C1 segment of cervical spinal cord (tissue), 14 donors: Measurements from ENCODE around the gene ONECUT2.

Experiments used
- DNase-seq, 14 donors: peaks; one replicate each; lab custom pipeline; 2025; lab: John Stamatoyannopoulos, UW

The ONECUT2 gene

GRCh38 chr18:57523171-57523956, 88.2 kb downstream of the ONECUT2 start:
- peak in 2 of 14 donors; percentile 2 to 11 for DNase-seq

- no peak for DNase-seq
Observed at GRCh38 chr18:57527556-57528229, 92.5 kb downstream of the ONECUT2 start.

GRCh38 chr18:57529151-57529550, 94.0 kb downstream of the ONECUT2 start:
- DNase-seq: no peak

GRCh38 chr18:57533006-57533867, 98.1 kb downstream of the ONECUT2 start:
- no peak for DNase-seq

- no peak for DNase-seq
Observed at GRCh38 chr18:57533868-57534510, 98.8 kb downstream of the ONECUT2 start.

- DNase-seq: no peak
Observed at GRCh38 chr18:57534511-57534909, 99.3 kb downstream of the ONECUT2 start.

- DNase-seq: no peak
Observed at GRCh38 chr18:57538614-57539013, 103.4 kb downstream of the ONECUT2 start.

- no peak for DNase-seq
Observed at GRCh38 chr18:57539702-57540101, 104.5 kb downstream of the ONECUT2 start.
